GM21576 (cell line): ENCODE measurements around the gene ABCA3.

ENCODE experiments used
- ATAC-seq: cut with Tn5 transposase; IDR thresholded peaks from one replicate; pipeline ENCODE4 v1.9.1; 2021; ENCODE audit warnings: mild to moderate bottlenecking, moderate library complexity; ENCODE audit not compliant: unreplicated experiment

Gene ABCA3

DNA sequence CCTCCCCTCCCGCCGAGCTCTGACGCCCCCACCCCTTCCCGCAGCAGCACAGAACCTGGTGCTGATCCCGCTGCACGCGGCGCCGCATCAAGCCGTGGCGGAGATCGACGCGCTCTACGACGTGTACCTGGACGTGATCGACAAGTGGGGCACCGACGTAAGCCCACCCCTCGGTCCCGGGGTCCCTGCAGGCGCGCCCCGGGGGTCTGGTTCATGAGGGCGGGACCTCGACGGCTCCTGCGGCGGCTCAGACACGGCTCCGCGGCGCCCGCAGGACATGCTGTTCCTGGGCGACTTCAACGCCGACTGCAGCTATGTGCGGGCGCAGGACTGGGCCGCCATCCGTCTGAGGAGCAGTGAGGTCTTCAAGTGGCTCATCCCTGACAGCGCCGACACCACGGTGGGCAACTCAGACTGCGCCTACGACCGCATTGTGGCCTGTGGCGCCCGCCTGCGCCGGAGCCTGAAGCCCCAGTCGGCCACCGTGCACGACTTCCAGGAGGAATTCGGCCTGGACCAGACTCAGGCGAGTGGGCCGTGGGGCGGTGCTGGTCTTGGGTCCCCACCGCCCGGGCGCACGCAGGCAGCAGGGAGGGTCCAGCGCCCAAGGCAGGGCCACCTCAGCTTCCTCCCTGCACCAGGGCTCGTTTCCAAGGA is 102.9 kb downstream of the ABCA3 start:
- ATAC-seq, result no peak

DNA sequence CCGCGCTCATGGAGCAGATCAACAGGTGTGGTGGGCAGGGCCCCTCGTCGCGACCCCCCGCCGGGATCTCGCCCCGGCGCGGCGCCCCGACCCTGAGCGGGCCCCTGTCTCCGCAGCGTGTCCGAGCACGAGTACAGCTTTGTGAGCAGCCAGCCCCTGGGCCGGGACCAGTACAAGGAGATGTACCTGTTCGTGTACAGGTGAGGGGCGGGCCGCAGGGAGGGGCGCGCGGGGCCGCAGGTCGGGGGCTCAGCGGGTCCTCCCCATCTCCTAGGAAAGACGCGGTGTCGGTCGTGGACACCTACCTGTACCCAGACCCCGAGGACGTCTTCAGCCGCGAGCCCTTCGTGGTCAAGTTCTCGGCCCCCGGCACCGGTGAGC is 103.4 kb downstream of the ABCA3 start:
- no peak for ATAC-seq

DNA sequence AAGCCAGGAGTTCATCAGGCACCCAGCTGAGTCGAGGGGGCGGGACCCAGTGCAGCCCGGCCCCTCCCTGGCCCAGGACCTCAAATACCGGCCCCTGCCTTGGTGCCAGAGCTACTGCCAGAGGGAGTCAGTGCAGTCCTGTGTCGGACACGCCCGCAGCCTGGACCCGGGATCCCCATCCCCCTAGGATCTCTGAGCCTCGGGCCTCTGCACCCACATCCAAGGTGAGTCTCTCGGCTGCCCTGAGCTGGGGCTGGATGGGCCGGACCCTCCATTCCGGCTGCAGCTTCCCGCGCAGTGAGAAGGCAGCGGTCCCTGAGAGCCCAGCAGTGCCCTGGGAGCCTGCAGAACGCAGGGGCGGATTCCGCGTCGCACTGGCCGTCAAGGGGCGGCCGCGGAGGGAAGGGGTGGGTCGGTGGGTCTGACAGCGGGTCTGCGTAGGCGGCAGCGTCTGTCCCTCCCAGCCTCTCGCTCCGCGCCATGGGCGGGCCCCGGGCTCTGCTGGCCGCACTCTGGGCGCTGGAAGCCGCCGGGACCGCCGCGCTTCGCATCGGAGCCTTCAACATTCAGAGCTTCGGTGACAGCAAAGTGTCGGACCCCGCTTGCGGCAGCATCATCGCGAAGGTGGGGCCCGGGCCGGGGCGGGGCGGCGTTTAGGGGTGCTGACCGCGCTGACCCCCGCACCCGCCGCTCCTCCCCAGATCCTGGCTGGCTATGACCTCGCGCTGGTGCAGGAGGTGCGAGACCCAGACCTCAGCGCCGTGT is 104.0 kb downstream of the ABCA3 start, which contains the start of gene DNASE1L2:
Gene DNASE1L2, plus strand, starts transcription at position 108 of the 765 bp plus-strand sequence. Its CDS starts 373 bp downstream, at position 481.
- no peak for ATAC-seq

DNA sequence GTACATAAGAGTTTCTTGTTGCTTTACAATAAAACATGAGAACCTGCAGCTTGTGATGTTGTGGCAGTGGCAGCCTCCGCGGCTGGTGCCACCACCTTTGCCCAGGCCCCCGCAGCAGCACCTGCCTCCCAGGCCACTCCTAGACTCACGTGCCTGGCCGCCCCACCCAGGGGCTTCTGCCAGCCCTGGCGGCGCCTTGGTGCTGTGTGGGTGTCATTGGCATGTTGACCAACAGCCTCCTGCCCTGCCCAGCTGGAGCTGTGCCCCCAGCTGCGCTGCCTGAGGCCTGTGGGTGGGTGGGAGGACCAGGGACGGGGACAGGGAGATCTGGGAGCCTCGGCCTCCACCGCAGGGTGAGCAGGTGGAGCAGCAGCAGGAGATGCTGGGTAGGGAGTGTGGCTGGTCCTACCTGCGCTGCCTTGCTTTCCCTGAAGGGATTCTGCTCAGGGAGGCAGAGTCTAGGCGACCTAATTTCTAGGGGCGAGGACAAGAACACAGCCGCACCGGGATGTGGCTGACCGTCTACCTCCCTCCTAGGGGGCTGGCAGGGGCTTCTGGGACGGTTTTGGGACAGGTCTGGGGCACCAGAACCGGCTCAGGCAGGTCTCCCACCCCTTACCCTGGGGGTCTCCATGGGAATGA is 104.7 kb downstream of the ABCA3 start:
- ATAC-seq, result no peak

DNA sequence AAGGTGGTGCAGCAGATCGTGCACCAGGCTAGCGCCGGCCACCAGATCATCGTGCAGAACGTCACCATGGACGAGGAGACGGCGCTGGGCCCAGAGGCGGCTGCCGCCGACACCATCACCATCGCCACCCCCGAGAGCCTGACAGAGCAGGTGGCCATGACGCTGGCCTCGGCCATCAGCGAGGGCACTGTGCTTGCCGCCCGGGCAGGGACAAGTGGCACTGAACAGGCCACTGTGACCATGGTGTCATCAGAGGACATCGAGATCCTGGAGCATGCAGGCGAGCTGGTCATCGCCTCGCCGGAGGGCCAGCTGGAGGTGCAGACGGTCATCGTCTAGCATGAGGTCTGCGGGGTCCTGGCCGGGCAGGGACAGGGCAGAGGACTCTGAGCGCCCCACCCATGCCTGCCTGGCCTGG is 105.3 kb downstream of the ABCA3 start:
- ATAC-seq, result no peak

DNA sequence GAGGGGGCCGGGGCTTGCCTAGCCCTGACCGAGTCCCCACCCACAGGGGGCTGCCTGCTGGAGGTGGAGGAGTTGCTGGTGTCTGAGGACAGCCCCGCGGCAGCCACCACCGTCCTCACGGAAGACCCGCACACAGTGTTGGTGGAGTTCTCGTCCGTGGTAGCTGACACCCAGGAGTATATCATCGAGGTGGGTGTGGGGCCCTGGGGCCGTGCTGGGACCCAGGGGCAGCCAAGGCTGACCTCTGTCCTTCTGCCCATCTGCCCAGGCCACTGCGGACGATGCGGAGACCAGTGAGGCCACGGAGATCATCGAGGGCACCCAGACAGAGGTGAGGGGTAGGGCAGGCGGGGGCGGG is 105.7 kb downstream of the ABCA3 start:
- ATAC-seq, result no peak

DNA sequence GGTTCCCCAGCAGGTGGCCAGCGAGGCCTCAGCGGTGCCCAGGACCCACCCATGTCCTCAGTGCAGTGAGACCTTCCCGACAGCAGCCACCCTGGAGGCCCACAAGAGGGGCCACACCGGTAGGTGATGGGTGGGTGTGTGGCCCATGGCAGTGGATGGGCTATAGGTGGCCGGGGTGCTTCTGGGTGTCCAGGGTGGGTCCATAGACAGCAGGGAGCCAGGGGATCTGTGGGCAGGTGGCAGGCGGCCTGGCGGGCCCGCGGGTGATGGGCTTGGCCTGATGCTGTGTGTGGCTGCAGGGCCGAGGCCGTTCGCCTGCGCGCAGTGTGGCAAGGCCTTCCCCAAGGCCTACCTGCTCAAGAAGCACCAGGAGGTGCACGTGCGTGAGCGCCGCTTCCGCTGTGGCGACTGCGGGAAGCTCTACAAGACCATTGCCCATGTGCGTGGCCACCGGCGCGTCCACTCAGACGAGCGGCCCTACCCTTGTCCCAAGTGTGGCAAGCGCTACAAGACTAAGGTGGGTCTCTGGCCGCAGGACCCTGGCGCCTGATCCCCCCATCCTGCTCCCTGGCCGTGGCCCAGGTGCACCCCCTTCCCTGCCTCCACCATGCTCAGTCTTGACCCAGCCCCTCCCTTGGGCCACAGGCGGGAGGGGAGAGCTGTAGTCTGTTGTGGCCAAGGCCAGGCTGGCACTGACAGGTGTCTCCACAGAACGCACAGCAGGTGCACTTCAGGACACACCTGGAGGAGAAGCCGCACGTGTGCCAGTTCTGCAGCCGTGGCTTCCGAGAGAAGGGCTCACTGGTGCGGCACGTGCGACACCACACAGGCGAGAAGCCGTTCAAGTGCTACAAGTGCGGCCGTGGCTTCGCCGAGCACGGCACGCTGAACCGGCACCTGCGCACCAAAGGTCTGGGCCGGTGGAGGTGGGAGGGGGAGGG is 106.4 kb downstream of the ABCA3 start:
- no peak for ATAC-seq

DNA sequence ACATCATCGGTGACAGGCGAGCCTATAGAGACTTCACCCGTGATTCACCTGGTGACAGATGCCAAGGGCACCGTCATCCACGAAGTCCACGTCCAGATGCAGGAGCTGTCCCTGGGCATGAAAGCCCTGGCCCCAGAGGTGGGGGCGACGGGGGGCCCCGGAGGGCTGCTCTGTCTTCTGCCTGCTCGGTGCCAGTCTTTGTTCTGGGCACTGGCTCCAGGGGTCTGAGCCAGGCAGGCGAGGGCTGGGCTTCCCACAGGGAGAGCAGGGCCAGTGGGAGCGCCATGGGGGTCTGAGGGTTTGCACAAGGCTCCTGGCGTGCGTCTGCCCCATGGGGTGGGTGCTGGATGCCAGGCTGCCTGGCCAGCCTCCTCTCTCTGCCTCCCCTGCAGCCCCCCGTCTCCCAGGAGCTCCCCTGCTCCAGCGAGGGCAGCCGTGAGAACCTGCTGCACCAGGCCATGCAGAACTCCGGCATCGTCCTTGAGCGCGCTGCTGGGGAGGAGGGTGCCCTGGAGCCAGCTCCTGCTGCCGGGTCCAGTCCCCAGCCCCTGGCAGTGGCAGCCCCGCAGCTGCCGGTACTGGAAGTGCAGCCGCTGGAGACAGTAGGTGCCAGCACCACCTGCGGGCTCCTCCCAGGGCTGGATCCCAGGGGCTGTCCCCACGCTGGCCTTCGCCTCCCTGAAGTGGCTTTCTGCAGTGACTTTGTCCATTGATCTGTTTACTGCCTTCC is 107.3 kb downstream of the ABCA3 start:
- no peak for ATAC-seq

DNA sequence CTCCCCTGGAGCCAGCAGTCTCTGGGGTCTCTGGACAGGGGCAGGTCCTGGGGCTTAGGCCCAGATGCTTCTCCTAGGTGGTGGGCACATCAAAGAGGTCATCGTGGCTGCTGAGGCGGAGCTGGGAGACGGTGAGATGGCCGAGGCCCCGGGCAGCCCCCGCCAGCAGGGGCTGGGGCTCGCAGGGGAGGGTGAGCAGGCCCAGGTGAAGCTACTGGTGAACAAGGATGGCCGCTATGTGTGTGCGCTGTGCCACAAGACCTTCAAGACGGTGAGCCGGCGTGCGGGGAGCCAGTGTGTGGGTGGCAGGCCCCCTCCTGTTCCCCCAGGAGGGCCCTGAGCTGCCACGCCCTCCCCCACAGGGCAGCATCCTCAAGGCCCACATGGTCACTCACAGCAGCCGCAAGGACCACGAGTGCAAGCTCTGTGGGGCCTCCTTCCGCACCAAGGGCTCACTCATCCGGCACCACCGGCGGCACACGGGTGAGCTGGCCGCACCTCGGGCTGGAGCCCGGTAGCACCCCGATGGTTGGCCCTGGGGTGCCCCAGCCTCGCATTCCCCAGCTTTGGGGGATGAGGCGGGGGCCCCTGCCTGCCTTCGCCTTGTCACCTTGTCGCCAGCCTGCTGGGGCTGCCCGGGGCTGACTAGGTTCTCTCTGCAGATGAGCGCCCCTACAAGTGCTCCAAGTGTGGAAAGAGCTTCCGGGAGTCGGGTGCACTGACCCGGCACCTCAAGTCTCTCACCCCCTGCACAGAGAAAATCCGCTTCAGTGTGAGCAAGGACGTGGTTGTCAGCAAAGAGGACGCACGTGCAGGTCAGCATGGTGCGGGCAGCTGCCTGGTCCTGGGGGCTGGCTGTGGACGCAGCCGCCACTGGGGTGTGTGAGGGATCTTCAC is 108.2 kb downstream of the ABCA3 start:
- no peak for ATAC-seq

DNA sequence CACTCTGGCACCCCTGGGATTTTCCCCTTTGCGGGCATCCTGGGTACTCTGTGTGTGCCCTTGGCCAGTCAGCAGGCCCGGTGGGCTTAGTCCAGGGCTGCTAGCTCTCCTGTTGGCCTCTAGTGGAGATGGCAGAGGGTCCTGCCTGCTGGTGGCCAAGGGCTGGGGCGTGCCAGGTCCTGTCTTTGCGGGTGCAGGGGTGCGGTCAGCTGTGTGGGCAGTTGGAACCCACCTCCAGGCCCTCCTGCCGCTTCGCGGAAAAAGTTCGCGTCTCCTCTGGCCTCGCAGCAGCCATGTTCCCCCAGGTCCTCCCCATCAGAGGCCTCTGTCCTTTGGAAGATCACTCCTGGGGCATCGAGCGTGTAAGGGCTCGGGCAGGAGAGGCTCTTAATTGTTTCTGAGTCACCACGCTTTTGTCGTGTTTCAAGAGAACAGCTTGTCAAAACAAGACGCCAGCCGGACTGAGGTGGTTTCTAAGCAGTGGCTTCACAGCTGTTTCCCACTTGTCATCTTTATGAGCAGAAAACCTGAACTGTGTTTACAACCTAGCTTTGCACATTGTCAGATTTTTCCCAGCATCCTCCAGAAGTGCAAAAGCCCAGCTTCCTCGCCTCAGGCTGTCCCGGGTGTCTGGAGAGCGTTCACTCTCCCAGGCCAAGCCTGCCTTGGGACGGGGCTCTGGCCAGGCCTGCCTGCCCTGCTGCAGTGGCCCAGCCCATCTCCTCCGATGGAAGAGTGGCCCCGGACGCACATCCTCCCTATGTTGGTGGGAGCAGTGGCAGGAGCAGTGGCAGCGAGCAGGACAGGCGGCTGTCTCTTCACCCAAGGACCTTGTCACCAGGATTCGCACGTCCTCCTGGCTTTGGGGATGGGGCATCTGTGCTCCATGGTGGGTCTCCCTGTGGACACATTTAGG is 109.3 kb downstream of the ABCA3 start:
- no peak for ATAC-seq

DNA sequence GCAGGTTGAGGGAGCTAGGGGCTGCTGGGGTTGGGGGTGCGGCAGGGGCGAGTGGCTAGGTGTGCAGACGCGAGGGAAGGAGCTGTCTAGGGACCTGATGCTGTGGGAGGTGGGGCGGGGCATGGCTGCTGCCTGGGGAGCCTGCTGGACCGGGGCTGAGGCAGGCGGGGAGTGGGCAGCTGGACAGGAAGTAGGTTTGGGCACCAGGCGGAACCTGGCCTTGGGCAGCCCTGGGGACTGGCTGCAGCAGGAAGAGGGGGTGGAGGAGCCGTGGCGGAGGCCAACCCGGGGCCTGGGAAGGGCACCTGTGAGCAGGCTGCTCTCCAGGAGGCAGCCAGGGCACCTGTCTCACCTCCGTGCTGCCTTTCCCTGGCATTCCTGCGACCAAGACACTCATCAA is 110.2 kb downstream of the ABCA3 start:
- ATAC-seq, result no peak

DNA sequence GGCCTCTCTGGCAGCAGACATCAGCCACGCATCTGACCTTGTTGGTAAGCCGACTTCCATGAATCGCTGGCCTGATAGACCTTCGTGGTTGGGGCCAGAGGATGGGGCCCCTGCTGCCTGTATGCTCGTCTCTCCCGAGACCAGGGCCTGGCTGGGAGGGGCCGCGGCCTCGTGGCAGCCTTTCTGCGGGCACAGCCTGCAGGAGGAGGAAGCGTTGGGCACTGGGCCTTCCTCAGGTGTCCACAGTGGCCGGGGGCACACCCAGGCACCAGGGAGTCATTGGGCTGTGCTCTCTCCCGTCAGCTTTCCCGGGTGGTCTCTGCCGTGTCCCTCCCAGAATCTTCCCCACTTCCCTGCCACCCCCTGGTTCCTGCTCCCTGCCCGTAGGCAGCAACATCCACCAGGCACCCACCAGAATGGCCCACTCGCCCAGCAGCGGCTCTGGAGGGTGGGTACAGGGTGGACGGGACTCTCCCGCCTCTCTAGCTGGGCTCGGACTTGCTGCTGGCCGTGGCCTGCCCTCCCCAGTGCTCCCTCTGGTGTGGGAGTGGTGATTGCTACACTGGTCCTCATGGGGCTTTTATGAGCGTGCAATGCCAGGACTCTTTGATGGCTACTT is 110.8 kb downstream of the ABCA3 start:
- no peak for ATAC-seq

DNA sequence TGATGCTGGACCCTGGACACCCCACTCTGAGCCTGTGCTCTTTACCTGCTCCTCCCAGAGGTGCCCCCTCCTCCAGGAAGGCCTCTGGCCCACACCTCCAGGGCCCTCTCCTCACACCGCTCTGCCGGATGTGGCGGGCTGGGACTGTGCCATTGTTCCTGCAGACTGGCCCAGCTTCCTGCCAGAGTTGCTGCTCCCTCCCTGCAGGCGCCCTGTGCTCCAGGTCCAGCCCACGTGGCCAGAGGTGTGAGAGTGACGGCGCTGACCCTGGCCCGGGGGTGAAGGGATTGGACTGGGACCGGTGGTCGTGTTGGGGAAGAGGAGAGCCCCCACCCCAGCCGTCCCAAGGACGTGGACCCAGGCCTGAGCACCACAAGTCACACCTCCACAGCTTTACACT is 111.4 kb downstream of the ABCA3 start:
- ATAC-seq, result no peak

DNA sequence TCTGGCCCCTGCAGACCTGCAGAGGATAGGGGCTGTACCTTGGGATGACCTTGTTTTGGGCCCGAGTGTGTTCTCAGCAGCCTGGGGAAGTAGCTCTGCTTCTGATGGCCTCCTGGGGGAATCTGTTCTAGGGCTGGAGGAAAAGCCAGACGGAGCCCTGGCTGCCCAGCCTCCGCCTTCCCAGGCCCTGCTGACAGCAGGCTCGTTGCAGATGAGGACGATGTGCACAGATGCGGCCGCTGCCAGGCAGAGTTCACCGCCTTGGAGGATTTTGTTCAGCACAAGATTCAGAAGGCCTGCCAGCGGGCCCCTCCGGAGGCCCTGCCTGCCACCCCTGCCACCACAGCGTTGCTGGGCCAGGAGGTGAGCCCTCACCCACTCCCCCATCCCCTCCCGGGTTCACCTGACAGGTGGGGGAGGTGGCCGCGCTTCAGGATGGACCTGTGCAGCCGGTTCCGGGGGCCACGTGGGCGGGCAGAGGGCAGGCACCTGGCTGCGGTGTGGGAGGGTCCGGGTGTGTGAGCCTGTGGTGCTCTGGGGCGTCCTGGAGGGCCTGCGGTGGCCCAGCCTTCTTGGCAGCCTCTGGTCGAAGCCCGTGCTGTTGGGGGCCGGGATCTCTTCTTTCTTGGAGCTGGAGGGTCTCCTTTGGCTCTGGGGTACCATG is 112.2 kb downstream of the ABCA3 start:
- no peak for ATAC-seq

DNA sequence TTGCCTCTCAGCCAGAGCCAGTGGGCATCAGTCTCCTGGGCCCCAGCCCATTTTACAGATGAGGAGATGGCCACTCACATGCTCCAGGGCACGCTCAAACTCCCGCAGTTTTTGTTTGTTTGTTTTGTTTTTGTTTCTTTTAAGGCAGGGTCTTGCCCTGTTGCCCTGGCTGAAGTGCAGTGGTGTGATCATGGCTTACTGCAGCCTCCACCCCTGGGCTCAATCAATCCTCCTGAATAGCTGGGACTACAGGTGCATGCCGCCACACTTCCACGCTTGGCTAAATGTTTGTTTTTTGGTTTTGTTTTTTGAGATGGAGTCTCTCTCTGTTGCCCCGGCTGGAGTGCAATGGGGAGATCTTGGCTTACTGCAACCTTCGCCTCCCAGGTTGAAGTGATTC is 113.6 kb downstream of the ABCA3 start:
- ATAC-seq, result no peak

DNA sequence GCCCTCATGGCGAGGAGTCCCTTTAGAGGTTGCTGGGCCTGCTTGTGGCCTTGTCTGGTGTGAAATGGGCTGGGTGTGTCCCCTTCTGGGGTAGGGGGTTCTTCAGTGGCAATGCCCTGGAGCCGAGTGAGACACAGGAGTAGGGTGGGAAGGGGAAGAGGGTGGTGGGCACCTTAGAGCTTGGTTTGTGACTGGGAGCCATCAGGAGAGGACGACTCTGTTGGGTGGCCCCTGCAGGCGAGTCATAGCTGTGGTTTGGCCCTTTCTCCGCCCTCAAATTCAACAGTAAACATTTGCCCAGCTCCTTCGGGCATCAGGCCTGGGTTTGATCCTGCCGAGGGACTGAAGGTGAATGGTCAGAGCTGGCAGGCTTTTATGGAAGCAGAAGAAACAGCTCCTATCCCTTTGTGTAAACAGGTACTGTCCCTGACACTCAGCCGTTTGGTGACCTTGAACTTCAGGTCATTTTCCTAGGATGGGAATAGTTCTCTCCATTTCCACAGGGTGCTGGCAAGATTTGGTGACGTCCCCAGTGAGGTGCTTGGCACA is 114.2 kb downstream of the ABCA3 start:
- ATAC-seq, result no peak
